ENCODE results near the gene SEC14L2. TPM values are rescaled to one million over a fixed set of nuclear protein-coding genes. Genes with fewer than 3 reads are reported as not detected.

SEC14L2 gene
- total and polyA plus RNA-seq, 2 of the 8 experiments (the other 6 are each of a cell fraction or from before 2014, with no cell fraction given), result 2.8 to 3.2 TPM

DNA sequence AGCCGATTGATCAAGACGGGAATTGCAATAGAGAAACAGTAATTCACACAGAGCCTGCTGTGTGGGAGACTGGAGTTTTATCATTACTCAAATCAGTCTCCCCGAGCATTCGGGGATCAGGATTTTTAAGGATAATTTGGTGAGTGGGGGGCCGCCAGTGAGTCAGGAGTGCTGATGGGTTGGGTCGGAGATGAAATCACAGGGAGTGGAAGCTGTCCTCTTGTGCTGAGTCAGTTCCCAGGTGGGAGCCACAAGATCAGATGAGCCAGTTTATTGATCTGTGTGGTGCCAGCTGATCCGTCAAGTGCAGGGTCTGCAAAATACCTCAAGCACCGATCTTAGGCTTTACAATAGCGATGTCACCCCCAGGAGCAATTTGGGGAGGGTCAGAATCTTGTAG lies 44.3 kb downstream of the SEC14L2 start:
- DNase-seq (ENCODE audit: low read depth in 1 of 2, low spot score in 2 of 2) (no peak), FAIRE-seq (no peak)
- Histone ChIP-seq H2BK15ac (ENCODE audit: low read length) (no peak overlapping the region), H3K4me1 (replicated peaks in 1 of 4; ENCODE audit: control insufficient read depth in 3 of 4, insufficient read depth in 4 of 4, low read length in 3 of 4) (peaks cover 0 to 5% (median 5%) of the 10 kb centered on the region in 4 experiments; a peak in 6 of 7 replicates), H3K27ac (ENCODE audit: low read depth, low read length) (no peak overlapping the region), H4K91ac (replicated peaks; ENCODE audit: insufficient read length, low read length) (no peak overlapping the region), H3K9me3 (ENCODE audit: insufficient read depth in 2 of 2, low read depth in 1 of 2, low read length in 1 of 2) (peaks cover 0 to 6% of the 10 kb centered on the region in 2 experiments; a peak in 1 of 4 replicates), H2BK5ac (ENCODE audit: low read depth, low read length) (no peak overlapping the region), H3K9ac (replicated peaks in 1 of 4; ENCODE audit: extremely low read depth in 1 of 4, low read depth in 3 of 4, low read length in 3 of 4) (no peak overlapping the region), H3K27me3 (replicated peaks in 1 of 4; ENCODE audit: control insufficient read depth in 3 of 4, extremely low read depth in 1 of 4, insufficient read depth in 3 of 4, low read length in 3 of 4) (no peaks in the 10 kb centered on the region), H3K36me3 (ENCODE audit: control insufficient read depth in 2 of 4, insufficient read depth in 4 of 4, low read length in 3 of 4) (no peaks in the 10 kb centered on the region), H3K79me1 (ENCODE audit: low read depth, low read length) (no peaks in the 10 kb centered on the region), H2AK5ac (ENCODE audit: low read depth, low read length) (no peak overlapping the region), H2BK120ac (replicated peaks; ENCODE audit: low read depth, low read length) (no peak overlapping the region), H4K8ac (ENCODE audit: extremely low read depth, insufficient read depth, low read length) (no peak overlapping the region), H4K5ac (ENCODE audit: insufficient read length, low read depth, low read length) (no peak overlapping the region), H3K4me3 (ENCODE audit: extremely low read depth in 1 of 4, insufficient read depth in 2 of 4, low read depth in 3 of 4, low read length in 4 of 4) (no peak overlapping the region), H4K20me1 (replicated peaks in 1 of 2; ENCODE audit: control insufficient read depth in 1 of 2, insufficient read depth in 2 of 2, low read length in 2 of 2) (no peaks in the 10 kb centered on the region), H3K14ac (ENCODE audit: insufficient read length) (no peak overlapping the region), H3K4me2 (ENCODE audit: insufficient read depth in 1 of 2, low read depth in 2 of 2, low read length in 2 of 2) (no peak overlapping the region), H3K23ac (ENCODE audit: insufficient read length) (no peak overlapping the region), H3K23me2 (ENCODE audit: low read depth, low read length) (0 out of 2 replicates have a peak, but pooled peaks cover 2% of the 10 kb centered on the region), H3K56ac (replicated peaks; ENCODE audit: insufficient read length, low read depth, low read length) (no peak overlapping the region), H3K4ac (replicated peaks; ENCODE audit: insufficient read length, low read depth, low read length) (no peak overlapping the region), H3K18ac (ENCODE audit: extremely low read depth, low read length) (no peak overlapping the region), H3K79me2 (ENCODE audit: control insufficient read depth in 1 of 2, insufficient read depth in 2 of 2, low read length in 2 of 2) (no peaks in the 10 kb centered on the region), H2AFZ (ENCODE audit: low read length) (no peak overlapping the region), H2BK12ac (ENCODE audit: low read depth, low read length) (no peak overlapping the region), H2BK20ac (ENCODE audit: low read length) (no peak overlapping the region)
- TF ChIP-seq CHD2 (IDR thresholded peaks at IDR 0.05; ENCODE audit: low read length), result no peak
- no peak for TF ChIP-seq TBP (IDR thresholded peaks at IDR 0.05; ENCODE audit: low read depth, low read length)
- TF ChIP-seq BACH1 (IDR thresholded peaks at IDR 0.05; ENCODE audit: low read length), result no peak
- no peak for TF ChIP-seq RAD21 (IDR thresholded peaks at IDR 0.05 in 1 of 2, conservative IDR thresholded peaks at IDR 0.05 in 1 of 2; ENCODE audit: low read depth in 2 of 2, low read length in 2 of 2)
- TF ChIP-seq USF2 (IDR thresholded peaks at IDR 0.05; ENCODE audit: low read length), result no peak
- POLR2A ChIA-PET (ENCODE audit: partially characterized antibody), result interaction anchor here (0.6 to 4.8 kb wide), 2 partner anchors 9 to 17 kb away, joined by 3 to 27 read pairs; partner anchors contain the start of gene MTFP1
- WGBS, 2 experiments (ENCODE audit: extremely low coverage in 1 of 2, insufficient coverage in 1 of 2, insufficient read length in 1 of 2, insufficient replicate concordance in 2 of 2, low coverage in 1 of 2, low lambda C conversion rate in 2 of 2, missing lambda C conversion rate in 1 of 2), result 95% methylated on average over 9 of the region's 9 CpGs; no CpG with 5 or more reads in 1 of the 2 experiments
- CTCF ChIA-PET (ENCODE audit: partially characterized antibody), result interaction anchor here (1.2 kb wide), 2 partner anchors 8 to 38 kb away, joined by 3 read pairs; no protein-coding TSS in a partner anchor
